GM18868 (cell line): ENCODE data around the gene ASXL1.
A peak's percentile ranks its signal among the peaks of the same experiment; 100 is the strongest.
"Not testable (repeated sequence)": the region's sequence is repeated elsewhere in the genome, so short reads cannot be mapped to it uniquely, and the experiment has no call there.

ENCODE experiments used
- ATAC-seq: cut with Tn5 transposase; IDR thresholded peaks from one replicate; pipeline ENCODE4 v1.9.1; 2021; ENCODE audit warnings: mild to moderate bottlenecking, moderate library complexity; ENCODE audit not compliant: unreplicated experiment

ASXL1 gene

GRCh38 chr20:32359633-32360332, 1.7 kb downstream of the ASXL1 start:
- no peak for ATAC-seq

- no peak for ATAC-seq
Measured at GRCh38 chr20:32360333-32360634, 2.2 kb downstream of the ASXL1 start.

GRCh38 chr20:32362901-32363364, 4.8 kb downstream of the ASXL1 start:
- ATAC-seq = no peak

GRCh38 chr20:32363492-32363891, 5.4 kb downstream of the ASXL1 start:
- ATAC-seq = no peak

- ATAC-seq = no peak
Measured at GRCh38 chr20:32364554-32365208, 6.5 kb downstream of the ASXL1 start.

GRCh38 chr20:32365564-32365963, 7.4 kb downstream of the ASXL1 start:
- ATAC-seq = no peak

GRCh38 chr20:32366380-32366779, 8.2 kb downstream of the ASXL1 start:
- ATAC-seq = peak; percentile 69

- ATAC-seq = no peak
Measured at GRCh38 chr20:32368323-32368722, 10.2 kb downstream of the ASXL1 start.

GRCh38 chr20:32368925-32369324, 10.8 kb downstream of the ASXL1 start:
- ATAC-seq = peak; percentile 35

GRCh38 chr20:32370897-32371296, 12.8 kb downstream of the ASXL1 start:
- no peak for ATAC-seq

- ATAC-seq = no peak
Measured at GRCh38 chr20:32378461-32378860, 20.3 kb downstream of the ASXL1 start.

- ATAC-seq = not testable (repeated sequence)
Measured at GRCh38 chr20:32380037-32380436, 21.9 kb downstream of the ASXL1 start.

- no peak for ATAC-seq
Measured at GRCh38 chr20:32380745-32381144, 22.6 kb downstream of the ASXL1 start.

GRCh38 chr20:32382102-32382950, 24.2 kb downstream of the ASXL1 start:
- no peak for ATAC-seq

GRCh38 chr20:32383441-32383840, 25.3 kb downstream of the ASXL1 start:
- not testable (repeated sequence) for ATAC-seq

- ATAC-seq = no peak
Measured at GRCh38 chr20:32385541-32385940, 27.4 kb downstream of the ASXL1 start.

GRCh38 chr20:32386091-32386490, 28.0 kb downstream of the ASXL1 start:
- ATAC-seq = no peak

- ATAC-seq = no peak
Measured at GRCh38 chr20:32387252-32387651, 29.1 kb downstream of the ASXL1 start.

- no peak for ATAC-seq
Measured at GRCh38 chr20:32391003-32391402, 32.9 kb downstream of the ASXL1 start.

GRCh38 chr20:32395066-32395465, 36.9 kb downstream of the ASXL1 start:
- ATAC-seq = no peak

- ATAC-seq = no peak
Measured at GRCh38 chr20:32396646-32397160, 38.6 kb downstream of the ASXL1 start.
